ENCODE results near the gene C19orf38. TPM values are rescaled to one million over a fixed set of nuclear protein-coding genes. Genes with fewer than 3 reads are reported as not detected.

C19orf38 gene
- total and polyA plus RNA-seq, 9 donors: 0.52 to 4.1 (median 1.0) TPM

- Histone ChIP-seq H3K9me3 (no peaks in the 10 kb centered on the region), H3K27ac (no peak overlapping the region), H3K36me3 (no peaks in the 10 kb centered on the region), H3K4me3 (no peak overlapping the region), H3K4me1 (ENCODE audit: insufficient read depth) (peaks cover 16% of the 10 kb centered on the region), H3K27me3 (no peaks in the 10 kb centered on the region)
- intact Hi-C loops (cut with DNase I): no loop called here
- TF ChIP-seq POLR2A (IDR thresholded peaks at IDR 0.05) (no peak), EP300 (IDR thresholded peaks at IDR 0.05) (no peak), CTCF (IDR thresholded peaks at IDR 0.05) (no peak)
- 56 to 69% (median 64%) methylated on average over 7 of the region's 7 CpGs for WGBS, 3 donors
- DNase-seq: no peak
Measured at GRCh38 chr19:10896851-10897526, 48.8 kb downstream of the C19orf38 start.

GRCh38 chr19:10898633-10899032, 50.4 kb downstream of the C19orf38 start:
- no peaks in the 10 kb centered on the region for H3K9me3 ChIP-seq
- no peak overlapping the region for H3K4me3 ChIP-seq
- 68 to 69% (median 68%) methylated on average over 10 of the region's 10 CpGs for WGBS, 3 donors
- H3K27me3 ChIP-seq: no peaks in the 10 kb centered on the region
- H3K36me3 ChIP-seq: no peaks in the 10 kb centered on the region
- TF ChIP-seq POLR2A (IDR thresholded peaks at IDR 0.05) (no peak), EP300 (IDR thresholded peaks at IDR 0.05) (no peak), CTCF (IDR thresholded peaks at IDR 0.05) (no peak)
- peaks cover 14% of the 10 kb centered on the region for H3K4me1 ChIP-seq (ENCODE audit: insufficient read depth)
- DNase-seq: no peak
- intact Hi-C loops (cut with DNase I): no loop called here
- no peak overlapping the region for H3K27ac ChIP-seq

GRCh38 chr19:10899151-10899653, 51.0 kb downstream of the C19orf38 start:
- intact Hi-C loops (cut with DNase I): no loop called here
- Histone ChIP-seq H3K9me3 (no peaks in the 10 kb centered on the region), H3K4me1 (ENCODE audit: insufficient read depth) (peaks cover 9% of the 10 kb centered on the region), H3K36me3 (no peaks in the 10 kb centered on the region), H3K27me3 (no peaks in the 10 kb centered on the region), H3K27ac (no peak overlapping the region), H3K4me3 (no peak overlapping the region)
- DNase-seq: no peak
- WGBS, 3 donors: 70 to 82% (median 78%) methylated on average over 10 of the region's 10 CpGs
- TF ChIP-seq CTCF (IDR thresholded peaks at IDR 0.05): no peak
- TF ChIP-seq EP300 (IDR thresholded peaks at IDR 0.05): no peak
- TF ChIP-seq POLR2A (IDR thresholded peaks at IDR 0.05): no peak

GRCh38 chr19:10907925-10908324, 59.7 kb downstream of the C19orf38 start:
- H3K4me1 ChIP-seq (ENCODE audit: insufficient read depth): no peaks in the 10 kb centered on the region
- no peak for TF ChIP-seq EP300 (IDR thresholded peaks at IDR 0.05)
- TF ChIP-seq CTCF (IDR thresholded peaks at IDR 0.05): no peak
- no peak for TF ChIP-seq POLR2A (IDR thresholded peaks at IDR 0.05)
- H3K9me3 ChIP-seq: no peaks in the 10 kb centered on the region
- intact Hi-C loops (cut with DNase I): no loop called here
- H3K27me3 ChIP-seq: no peaks in the 10 kb centered on the region
- H3K4me3 ChIP-seq: no peak overlapping the region
- no peak overlapping the region for H3K27ac ChIP-seq
- no peak for DNase-seq
- H3K36me3 ChIP-seq: no peaks in the 10 kb centered on the region
- WGBS, 3 donors: 83 to 90% (median 84%) methylated on average over 14 of the region's 14 CpGs
